GM21515 (cell line): Measurements from ENCODE around the gene ROBO2.

Experiments used
- ATAC-seq: cut with Tn5 transposase; IDR thresholded peaks from one replicate; pipeline ENCODE4 v1.9.1; 2021; ENCODE audit not compliant: unreplicated experiment

Gene ROBO2

DNA sequence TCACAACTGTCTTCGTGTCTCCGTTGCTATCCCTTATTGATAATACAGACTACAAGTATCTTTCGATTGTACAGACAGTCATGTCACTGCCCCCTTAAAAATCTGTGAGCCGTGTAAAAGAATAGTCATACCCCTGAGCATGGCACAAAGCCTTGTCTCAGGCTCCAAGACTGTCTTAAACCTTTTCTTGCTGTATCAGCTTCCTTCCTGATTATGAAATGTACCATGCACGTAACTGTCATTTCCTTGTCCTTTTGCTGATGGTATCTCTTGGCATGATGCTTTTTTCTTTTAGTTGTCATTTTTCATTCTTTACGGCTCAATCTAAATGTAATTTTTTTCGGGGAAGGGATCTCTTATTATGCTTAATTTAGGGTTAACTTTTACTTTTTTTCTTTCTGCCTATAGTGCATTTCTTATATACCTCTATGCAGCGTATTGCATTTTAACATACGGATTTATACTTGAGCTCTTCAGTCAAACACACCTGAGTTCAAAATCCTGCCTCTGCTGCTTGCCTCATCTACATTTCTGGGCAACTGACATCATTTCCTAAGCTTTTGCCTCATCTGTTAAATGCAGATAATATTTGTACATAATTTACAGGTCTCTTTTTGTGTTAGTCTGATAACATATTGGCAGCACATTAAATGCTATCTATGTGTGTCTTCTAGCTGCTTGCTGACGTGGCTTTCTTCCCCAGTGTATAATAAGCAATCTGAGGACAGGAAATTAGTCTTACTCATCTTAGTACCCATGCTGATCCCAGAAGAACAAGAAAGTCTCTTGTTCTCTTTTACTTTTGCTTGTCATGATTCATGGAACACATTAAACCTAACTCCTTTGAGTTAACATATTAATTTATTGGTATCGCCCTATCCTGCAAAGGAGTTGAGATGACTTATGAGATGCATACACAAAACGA lies 57.3 kb downstream of the ROBO2 start:
- no peak for ATAC-seq

DNA sequence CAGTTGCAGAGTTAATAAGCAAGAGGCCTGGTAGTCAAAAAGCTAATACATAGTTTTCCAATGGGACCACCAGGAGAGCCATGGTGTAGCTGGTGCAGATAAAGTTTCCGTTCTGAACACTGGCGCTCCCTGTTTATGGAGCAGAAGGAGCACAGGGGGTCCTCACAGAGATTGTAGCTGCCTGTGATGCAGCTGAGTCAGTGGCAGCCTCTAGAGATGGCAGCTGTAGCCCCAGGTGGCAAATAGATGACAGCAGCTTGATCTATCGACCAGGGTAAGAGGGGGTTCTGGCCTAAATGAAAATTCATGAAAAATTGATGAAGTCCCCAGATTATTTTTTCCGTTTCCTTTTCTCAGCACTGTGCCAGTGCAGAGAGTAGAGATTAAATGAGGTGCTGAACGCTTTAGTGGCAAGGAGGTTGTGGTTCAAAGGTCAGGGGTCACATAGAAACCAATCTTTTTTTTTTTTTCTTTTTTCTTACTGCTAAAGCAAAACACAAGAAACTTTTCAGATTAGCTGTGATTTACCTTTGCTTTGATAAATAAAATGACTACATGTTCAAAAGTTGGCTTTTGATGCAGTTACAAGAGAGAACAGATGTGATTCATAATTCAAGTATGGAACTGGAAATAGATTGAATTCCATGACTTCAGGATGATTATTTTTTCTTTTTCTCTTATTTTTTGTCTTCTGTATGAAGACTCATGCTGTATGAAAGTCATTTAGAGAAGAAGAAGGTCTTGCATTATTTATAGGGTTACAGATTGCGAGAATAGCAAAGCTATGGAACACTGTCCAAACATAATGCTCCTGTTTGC lies 63.3 kb downstream of the ROBO2 start:
- ATAC-seq = no peak

DNA sequence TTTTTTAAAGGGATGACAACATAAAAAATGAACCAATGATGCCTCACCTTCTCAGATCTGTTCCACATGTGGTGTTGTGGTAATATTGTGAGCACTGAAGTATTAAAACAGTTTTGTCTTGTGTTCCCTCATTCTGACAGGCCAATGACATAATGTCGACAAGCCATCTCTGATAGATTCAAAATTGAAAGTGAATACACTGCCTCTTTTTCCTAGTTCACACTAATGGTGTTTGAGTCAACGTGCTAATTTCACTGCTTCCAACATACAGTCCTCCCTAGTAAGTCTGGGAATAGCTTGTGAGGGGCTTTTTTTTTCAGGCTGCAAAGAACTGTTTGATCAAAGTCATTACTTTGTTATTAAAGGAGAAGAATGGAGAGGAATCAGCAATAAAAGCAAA lies 82.8 kb downstream of the ROBO2 start:
- no peak for ATAC-seq

DNA sequence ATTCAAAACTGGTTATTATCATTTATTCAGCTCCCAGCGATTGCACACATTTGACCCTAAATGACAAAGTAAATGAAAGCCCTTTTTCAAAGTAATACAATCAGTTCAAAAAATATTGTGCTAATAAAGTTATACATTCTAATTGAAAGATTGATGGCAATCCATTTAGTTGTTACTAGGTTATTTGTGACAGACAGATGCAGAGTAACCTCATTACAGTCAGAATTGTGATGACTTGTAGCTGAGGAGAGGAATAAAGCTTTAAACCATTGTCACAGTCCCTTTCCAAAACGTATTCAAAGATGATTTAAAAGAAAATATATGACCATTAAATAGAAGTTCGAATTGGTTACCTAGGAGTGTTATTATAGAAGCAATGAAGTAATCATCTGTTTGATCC lies 86.1 kb downstream of the ROBO2 start:
- no peak for ATAC-seq

DNA sequence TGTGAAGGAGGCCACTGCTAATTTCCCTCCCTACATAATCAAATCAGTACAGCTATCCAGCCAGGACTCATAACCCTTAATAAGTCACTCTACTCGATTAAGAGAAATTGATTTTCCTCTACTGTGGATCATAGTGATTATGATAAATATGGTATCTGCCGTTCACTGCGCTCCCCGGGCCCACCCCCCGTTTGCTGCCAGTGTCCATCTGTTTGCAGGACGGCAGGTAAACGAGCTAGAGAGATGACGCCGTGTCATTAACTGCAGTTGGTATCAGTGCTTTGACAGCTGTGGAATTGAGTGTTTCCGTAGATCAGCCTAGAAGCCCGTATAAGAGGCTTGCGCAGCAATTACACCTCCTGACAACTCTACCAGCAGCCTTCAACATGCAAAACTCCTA lies 94.9 kb downstream of the ROBO2 start:
- ATAC-seq = no peak

DNA sequence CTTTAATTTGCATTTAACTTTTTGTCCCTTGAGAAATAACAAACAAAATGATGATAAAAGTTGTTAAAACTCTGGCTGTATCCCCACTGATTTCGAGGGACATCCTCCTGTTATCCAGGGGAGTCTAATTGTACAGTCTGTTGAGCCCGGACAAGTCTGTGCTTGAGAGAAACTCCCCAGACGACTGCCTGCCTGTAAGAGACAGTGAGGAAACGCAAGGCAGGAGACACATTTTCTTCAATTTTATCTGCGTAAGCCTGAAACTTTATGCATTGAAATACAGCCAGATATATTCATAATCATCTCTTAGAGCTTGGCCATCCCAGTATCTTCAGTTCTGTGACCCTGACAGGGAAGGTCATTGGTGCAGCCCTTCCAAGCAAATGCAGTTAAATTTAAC lies 97.7 kb downstream of the ROBO2 start:
- ATAC-seq = no peak

DNA sequence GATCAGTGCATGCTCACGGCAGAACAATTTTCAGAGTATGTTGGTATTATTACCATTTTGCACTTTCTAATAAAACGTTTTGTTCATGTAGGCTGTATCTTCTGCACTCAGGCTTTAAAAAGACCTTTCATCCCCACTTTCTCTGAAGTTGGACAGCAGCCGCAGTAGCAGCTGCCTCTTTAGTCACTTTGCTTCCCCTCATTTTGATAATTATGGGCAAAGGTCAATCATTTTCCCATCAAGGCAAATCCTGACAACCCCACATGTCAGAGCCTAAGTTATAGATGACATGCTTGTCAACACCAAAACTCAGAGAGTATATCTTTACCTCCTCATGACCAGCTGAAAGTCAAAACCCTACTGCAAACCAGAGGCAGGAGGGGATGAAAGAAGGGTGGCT lies 99.7 kb downstream of the ROBO2 start:
- ATAC-seq = no peak

DNA sequence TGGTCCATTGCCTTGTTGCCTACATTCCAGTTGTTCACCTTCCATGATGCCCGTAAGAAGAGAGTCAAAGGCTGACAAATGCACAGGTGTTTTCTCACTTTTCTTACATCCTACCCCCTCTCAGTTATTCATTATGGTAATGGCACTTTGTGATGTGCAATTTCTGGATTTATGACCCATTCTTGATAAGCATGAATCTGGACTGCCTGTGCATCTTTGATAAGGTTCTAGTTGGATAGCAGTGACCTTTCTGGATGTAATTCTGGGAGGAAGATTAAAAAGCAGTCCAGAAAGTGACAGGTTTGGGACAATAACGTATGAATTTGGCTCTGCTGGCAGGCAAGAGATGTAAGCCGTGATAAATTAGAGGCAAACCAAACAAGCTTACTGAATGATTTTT lies 101.5 kb downstream of the ROBO2 start:
- no peak for ATAC-seq

DNA sequence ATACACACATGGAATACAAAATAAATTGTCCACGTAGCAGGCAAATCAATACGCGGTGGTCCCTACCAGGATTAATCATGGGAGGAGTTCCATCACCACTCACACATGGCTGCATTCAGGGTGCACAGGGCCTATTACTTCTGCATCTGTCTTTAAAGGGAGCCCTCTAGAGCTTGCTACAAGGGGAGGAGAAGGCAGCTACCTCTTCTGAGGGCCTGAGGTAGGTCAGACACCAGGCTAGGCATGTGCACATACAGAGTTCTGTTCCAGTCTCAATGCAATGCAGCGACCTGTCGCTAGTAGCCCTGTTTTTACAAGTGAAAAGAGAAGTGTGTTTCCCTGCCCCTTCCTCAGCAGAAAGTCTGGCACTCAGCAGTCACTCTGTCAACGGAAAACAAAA lies 102.7 kb downstream of the ROBO2 start:
- ATAC-seq = no peak

DNA sequence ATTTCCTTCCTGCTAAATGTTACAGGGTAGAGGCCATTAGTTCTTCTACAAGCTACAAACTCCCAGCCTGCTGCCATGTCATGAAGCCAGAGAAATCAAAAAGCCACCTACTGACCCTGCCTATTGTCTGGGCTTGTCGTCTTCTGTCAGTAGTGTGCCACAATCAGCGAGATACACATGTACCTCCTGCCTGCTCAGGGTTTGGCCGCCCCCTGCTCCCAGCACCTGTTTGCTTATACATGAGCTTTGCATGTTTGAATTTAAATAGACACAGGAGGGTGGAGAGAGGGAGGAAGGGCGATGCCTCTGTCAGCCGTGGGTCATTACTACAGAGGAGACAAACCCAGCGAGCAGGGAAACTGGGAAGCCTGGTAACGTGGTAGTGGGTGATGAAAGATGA lies 106.1 kb downstream of the ROBO2 start:
- no peak for ATAC-seq

DNA sequence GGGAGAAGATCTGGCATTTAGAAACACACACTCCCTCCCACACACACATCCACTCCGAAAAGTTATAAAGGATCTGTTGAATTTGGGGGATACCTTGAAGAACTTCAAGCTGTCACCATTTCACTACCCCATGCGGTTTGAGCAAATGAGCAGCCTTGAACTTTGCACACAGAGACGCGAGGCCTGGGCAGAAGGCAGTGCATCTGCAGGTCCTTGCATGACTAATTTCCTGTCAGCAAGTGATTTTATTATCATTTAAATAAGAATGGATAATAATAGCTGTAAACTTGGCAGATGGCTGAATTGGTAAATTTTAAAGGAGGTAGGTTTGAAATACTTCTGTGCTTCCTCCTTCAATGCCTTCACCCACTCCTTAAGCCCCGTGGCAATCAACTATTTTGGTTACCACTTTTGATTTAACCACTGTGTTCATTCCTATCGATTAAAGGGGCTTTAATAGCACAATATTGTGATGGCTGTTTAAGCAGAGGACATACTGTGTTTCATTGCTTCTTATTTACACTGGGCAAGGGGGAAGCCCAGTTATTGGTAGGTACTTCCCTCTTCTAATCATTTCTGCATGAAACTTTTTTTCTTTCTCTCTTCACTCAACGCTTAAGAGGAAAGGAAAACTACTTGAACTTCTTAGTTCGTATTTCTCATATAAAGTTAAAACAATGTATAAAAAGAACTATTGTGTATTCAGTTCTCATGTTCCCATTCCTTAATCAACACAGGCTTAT lies 108.1 kb downstream of the ROBO2 start:
- ATAC-seq = no peak

DNA sequence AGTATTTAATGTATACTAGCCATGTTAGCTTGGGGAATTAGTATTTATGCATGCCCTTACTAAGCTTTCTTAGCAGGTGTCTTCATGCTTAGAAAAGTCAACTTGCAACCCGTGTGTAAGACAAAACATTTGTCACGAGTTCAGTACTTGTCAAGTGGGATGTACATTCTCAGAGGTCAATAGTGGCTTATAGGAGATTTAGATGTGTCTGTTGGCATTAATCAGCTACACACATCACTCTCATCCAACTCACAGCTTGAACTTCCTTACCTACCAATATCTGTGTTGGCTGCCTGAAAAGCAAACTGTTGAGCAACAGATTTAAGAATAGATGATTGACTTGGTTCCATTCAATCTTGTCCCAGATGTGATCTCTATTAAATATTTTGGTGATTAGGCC lies 109.5 kb downstream of the ROBO2 start:
- ATAC-seq = no peak

DNA sequence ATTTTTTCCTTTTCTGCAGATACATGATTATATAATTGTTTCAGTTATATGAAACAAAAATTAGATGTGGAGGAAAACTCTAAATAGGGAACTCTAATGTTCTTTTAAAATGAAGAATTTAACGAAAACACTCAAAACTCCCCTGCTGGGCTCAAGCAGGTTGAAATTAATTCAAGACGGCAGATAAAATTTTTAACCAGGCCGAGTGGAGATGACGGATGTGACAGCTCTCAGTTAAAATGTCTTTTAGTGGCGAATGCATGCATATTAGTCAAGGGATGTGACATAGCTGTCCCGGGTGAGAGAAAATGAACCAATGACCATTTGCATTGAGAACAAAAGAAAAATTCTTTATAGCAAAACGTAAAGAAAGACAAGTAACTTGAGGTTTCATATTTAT lies 110.1 kb downstream of the ROBO2 start:
- no peak for ATAC-seq

DNA sequence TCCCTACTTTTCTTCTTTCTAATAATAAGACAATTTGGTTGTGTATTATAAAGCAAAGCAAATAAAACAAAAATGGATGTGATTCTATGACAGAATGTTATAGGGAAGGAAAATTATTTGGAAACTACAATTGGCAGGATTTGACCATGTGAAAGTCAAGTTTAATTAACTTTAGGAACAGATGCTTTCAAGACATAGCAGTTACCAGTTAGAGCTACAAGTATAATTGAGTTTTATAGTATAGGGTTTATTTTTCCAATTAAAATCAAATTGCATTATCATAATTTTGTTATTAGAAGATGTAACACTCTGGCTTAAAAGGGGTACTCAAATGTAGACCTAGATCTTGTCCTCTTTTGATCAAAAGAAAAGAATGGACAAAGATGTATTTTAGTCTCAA lies 110.9 kb downstream of the ROBO2 start:
- ATAC-seq = no peak

DNA sequence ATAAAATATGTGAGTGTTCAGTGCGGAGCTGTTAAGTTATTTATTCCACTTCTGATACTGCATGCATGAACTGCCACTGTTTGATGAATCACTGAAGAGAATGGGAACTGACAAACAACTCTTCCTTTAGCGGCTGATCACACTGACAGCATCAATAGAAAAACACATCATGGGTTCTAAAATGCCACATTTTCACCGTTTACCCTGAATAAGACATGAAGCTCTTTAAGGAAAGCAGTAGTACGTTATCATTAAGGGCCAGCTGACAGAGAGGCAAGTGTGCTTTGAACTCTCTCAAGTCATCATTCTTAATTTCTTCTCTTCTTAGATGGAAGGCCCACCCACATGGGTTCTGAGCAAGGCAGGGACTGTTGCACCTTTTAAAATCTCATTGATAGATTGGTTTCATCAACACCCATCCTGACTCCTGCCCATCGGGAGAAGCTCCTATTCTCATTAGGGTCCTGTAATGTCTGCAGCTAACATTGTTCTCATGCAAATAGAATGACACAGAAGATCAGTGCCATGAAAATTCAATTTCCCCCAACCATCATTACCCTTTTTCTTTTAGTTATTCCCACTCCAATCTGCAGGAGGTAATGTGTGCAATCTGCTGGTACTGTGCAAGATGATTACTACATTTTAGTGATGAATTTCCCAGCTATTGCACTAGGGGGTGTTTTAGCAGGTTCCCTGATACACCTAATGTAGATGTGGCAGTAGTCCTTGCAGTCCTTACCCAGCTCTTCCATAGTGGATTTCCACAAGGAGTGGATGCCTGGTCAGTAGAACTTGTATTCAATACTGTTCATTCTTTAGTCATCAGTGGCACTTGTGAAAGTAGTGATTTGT lies 119.1 kb downstream of the ROBO2 start:
- no peak for ATAC-seq

DNA sequence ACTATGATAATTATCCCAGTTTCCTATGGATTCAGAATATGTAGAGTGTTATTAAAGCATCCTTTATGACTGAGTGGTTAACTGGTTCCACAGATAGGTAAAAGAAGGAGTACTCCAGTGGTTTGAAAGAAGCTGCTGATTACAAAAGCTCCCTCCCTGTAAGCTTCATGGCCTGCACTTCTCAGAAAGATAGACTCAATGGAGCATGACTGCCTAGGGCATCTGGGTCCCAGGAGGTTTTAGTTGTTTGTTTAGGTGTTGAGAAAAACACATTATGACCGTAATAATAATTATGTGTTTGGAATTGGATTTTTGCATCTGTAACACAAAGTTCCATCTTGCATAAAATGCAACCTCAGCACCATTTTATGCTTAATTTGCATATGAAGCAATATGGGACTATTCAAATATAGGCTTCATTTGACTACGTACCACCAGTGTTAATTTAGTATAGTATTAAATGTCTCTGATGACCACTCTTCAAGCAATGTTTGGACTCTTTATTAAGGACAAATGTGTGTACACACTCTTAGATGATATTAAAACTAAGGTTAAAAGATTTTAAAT lies 121.1 kb downstream of the ROBO2 start:
- ATAC-seq = no peak

DNA sequence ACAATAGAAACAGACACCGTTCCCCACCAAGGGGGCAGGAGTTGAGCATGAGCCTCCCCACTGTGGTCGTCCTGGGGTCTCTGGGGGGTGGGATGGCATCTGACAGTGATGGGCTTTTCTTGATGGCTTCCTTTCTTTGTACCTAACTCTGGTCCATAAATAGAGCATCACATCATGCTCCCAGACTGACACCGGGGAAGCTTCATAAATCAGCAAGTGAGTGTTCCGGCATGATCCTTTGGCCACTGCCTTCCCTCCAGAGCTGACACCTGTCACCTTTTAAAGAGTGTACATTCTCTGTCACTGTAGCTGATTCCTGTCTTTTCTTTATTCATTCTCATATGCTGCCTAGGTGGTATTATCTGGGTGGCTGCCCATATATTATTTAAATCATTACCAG lies 129.9 kb downstream of the ROBO2 start:
- ATAC-seq = no peak

DNA sequence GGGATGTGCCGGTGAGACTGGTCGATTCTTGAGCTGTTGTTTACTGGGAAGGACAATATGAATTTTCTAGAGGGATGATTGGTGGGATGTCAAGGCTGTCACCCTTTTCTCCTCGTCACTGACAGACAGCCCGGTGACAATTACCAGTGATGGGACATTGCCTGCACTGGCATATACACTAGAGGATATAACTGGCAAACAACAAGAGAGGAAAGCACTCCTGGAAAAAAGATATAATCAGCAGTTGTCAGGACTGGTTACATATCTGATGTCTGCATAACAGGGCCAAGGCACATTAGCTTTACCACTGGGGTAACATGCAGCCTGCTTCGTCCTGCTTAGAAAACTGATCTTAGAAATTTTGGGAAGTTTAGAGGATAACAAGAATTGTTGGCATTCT lies 131.1 kb downstream of the ROBO2 start:
- ATAC-seq = no peak

DNA sequence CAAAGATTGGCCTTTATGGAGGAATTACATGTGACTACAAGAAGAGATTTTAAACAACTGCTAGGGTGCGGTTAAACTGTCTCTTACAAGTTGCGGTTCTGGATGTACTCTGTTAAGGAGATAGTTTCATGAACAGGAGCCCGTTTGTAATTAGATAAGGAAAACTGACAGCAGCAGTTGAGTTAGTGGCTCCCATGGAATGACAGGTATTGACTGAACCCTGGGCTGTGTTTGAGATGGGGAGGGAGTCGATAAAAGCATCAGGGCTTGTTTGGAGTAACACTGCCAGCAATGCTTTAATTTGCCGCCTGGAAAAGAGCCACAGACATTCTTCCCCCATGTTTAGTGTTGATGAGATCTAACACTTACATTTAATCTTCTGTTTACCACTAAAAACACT lies 139.9 kb downstream of the ROBO2 start:
- ATAC-seq = no peak

DNA sequence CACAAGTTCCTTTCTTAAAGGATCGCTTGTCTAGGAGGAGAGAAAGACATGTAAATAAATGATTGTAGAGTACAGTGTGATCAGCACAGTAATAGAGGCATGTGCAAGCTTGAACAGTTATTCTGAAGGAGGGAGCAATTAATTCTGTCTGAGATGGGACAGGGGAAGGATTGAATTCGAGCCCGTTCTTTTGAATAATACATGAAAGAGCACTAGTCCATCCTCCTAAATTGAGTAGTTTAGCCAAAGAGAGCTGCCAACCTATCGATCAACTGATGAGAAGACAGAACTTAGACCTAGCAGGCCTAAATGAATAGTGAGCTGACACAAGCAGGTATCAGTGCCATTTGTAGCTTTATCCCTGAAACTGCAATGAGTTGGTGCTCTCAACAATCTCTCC lies 142.4 kb downstream of the ROBO2 start:
- ATAC-seq = no peak
